AG10803 (cell line): ENCODE data around the gene PCDH9.

ENCODE experiments used
- DNase-seq: peaks from one replicate; pipeline ENCODE4 v3.0.0; 2010; ENCODE audit warnings: low read depth
- H3K4me3 ChIP-seq: 2 replicates; pipeline ENCODE4 v1.5.1; 2011; ENCODE audit warnings: mild to moderate bottlenecking, low read length, control low read depth
- TF ChIP-seq, protein P1 (sequence below): conservative IDR thresholded peaks from 2 replicates; pipeline ENCODE4 v1.5.1; 2011; ENCODE audit warnings: mild to moderate bottlenecking, low read length, control low read depth, inconsistent platforms

Gene PCDH9

GRCh38 chr13:66859078-66859477 is 371.1 kb downstream of the PCDH9 start:
- H3K4me3 ChIP-seq: no peak overlapping the region
- TF ChIP-seq, protein P1, sequence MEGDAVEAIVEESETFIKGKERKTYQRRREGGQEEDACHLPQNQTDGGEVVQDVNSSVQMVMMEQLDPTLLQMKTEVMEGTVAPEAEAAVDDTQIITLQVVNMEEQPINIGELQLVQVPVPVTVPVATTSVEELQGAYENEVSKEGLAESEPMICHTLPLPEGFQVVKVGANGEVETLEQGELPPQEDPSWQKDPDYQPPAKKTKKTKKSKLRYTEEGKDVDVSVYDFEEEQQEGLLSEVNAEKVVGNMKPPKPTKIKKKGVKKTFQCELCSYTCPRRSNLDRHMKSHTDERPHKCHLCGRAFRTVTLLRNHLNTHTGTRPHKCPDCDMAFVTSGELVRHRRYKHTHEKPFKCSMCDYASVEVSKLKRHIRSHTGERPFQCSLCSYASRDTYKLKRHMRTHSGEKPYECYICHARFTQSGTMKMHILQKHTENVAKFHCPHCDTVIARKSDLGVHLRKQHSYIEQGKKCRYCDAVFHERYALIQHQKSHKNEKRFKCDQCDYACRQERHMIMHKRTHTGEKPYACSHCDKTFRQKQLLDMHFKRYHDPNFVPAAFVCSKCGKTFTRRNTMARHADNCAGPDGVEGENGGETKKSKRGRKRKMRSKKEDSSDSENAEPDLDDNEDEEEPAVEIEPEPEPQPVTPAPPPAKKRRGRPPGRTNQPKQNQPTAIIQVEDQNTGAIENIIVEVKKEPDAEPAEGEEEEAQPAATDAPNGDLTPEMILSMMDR: no peak
- no peak for DNase-seq

GRCh38 chr13:66858163-66858562 is 372.0 kb downstream of the PCDH9 start:
- no peak for DNase-seq
- TF ChIP-seq, protein P1: no peak
- no peak overlapping the region for H3K4me3 ChIP-seq

- DNase-seq: no peak
- H3K4me3 ChIP-seq: no peak overlapping the region
- TF ChIP-seq, protein P1: no peak
Measured at GRCh38 chr13:66855131-66855530, 375.0 kb downstream of the PCDH9 start.

DNA sequence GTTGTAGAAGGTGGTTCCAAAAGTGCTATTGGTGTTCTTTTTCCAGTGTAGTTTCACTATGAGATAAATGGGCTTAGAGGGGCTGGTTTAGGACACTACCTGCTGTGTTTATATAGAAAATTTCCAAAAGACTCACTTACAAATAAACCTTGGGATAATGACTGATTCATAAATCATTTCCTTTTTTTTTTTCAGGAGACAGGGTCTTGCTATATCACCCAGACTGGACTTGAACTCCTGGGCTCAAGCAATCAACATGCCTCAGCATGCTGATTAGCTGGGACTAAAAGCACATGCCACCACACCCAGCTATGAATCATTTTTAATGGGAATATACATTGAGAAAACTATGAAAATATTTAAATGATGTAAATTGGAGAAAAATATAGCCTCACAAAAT is 376.6 kb downstream of the PCDH9 start:
- H3K4me3 ChIP-seq: no peak overlapping the region
- DNase-seq: no peak
- TF ChIP-seq, protein P1: no peak

GRCh38 chr13:66849706-66850105 is 380.4 kb downstream of the PCDH9 start:
- TF ChIP-seq, protein P1: no peak
- no peak overlapping the region for H3K4me3 ChIP-seq
- DNase-seq: no peak

GRCh38 chr13:66847541-66847940 is 382.6 kb downstream of the PCDH9 start:
- H3K4me3 ChIP-seq: no peak overlapping the region
- DNase-seq: no peak
- TF ChIP-seq, protein P1: no peak

DNA sequence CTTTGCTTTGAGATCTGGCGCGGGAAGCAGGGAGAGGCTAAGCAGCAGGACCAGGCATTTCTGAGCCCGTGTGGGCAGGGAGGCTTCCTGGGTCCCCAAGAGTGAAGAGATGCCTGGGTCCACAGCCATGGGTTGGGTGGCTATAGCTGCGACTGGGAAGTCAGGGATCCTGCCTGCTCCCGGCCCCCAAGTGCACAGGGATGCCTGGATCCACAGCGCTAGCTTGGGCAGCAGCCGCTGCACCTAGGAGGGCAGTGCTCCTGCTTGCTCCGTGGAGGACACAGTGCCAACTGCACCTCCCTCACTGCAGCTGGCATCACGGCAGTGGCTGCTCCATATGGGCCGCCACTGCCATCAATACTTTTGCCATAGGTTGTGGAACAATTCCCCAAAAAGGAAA is 384.7 kb downstream of the PCDH9 start:
- TF ChIP-seq, protein P1: no peak
- no peak for DNase-seq
- H3K4me3 ChIP-seq: no peak overlapping the region
